Kasumi-1 (cell line): Measurements from ENCODE around the gene ATP5F1C.
"Not testable (repeated sequence)": the region's sequence is repeated elsewhere in the genome, so short reads cannot be mapped to it uniquely, and the experiment has no call there.

Experiments used
- DNase-seq, 2 experiments: peaks; one replicate each; lab custom pipeline; 2025; lab: John Stamatoyannopoulos, UW

ATP5F1C gene

DNA sequence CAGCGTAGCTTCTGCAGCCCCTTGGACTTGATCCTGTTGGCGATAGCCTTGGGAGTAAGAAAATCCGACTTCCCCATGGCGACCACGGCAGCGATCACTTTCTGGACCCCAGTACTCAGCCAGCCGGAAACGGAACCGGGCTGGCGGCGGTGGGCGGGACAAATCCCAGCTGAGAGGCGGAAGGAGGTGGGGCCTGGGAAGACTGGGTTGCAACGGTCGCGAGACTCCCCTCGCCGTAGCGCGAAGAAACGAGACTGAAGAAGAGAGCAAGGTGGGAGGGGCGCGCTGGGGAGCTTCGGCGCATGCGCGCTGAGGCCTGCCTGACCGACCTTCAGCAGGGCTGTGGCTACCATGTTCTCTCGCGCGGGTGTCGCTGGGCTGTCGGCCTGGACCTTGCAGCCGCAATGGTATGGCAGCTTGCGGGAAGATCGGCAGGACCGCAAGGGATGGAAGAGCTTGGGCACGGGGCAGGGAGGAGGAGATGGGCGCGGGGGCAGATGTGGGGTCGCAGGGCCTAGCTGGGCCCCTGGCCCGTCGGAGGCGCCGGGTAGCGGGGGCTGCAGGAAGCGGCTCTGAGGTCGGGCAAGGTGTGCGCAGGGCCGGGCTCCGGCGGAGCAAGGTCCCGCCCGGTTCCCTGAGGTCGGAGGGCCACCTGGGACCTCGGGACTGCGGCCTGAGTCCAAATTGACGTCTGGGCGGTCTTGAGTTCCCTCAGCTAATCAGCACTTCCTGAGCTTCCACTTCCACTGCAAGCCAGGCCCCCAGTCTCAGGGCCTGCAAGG, at the start of gene ATP5F1C, which contains the start of gene KIN:
ATP5F1C (plus strand) TSS at position 321 of the 782 bp plus-strand sequence; CDS start at position 352, 31 bp downstream.
KIN (minus strand) TSS at position 137 of the 782 bp plus-strand sequence; CDS start at position 77, 60 bp downstream.
- peak; percentile 99 for DNase-seq

DNA sequence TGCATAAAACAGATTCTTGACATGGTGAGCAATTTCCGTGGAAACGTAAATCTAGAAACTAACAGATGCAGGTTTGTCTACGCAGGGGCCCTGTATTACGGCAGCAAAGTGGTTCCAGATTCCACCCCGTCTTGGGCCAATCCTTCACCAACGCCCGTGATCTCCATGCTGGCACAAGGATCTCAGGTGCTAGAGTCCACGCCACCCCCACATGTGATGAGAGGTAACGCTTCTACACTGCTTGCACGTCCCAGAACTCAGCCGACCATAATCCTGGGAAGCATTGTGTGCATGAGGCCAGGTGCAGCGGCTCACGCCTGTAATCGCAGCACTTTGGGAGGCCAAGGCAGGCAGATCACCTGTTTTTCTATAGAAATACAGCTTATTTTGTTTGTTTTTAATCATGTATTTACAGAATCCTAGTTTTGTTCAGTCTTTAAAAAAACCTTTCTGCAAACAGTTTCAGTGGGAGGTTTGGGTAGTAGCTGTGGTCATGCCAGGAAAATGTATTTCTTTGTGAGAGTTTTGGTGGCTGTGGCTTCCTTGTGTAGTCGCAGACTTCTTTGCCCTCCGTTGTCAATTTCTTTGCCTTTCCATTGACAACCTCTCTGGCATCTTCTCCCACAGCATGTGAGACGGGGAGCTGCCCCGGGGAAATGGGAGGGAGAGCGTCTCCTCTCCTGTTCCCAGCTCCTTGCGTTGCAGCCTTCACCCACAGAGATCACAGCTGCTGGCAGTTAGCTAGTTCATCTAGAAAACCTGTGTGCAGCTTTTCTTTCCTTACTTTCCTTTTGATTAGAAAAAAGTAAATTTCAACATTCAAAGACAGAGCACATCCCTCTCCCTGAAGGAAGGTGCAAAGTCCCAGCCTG, 49.2 kb upstream of the ATP5F1C start:
- DNase-seq: no peak

DNA sequence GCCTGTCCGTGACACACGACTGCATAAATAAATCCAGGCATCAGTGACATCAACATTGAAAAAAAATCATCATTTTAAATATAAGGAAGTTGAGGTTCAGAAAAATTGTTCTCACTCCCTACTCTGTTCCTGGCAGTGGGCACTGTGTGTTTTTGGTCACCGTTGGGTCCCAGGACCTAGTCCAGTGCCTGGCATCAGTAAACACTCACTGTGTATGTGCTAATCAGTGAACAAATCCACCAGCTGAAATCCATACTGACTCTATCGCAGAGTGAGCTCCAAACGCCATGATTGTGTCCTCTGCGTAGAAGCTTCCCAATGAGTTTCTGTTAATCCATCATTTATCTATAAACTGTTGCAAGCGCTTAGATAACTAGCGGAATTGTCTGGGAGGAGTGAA, 43.7 kb upstream of the ATP5F1C start:
- no peak for DNase-seq

DNA sequence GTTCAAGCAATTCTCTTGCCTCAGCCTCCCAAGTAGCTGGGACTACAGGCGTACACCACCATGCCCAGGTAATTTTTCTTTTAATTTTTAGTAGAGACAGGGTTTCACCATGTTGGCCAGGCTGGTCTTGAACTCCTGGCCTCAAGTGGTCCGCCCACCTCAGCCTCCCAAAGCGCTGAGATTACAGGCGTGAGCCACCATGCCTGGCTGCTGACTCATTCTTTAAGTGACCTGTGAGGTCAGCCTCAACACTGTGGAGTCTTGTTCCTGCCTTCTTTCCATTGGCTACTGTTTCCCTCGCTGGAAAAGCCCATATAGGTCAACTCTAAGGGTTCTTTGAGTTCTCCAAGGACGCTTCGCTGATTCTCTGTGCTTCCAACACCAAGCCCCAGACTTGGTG, 39.3 kb upstream of the ATP5F1C start:
- not testable (repeated sequence) for DNase-seq

DNA sequence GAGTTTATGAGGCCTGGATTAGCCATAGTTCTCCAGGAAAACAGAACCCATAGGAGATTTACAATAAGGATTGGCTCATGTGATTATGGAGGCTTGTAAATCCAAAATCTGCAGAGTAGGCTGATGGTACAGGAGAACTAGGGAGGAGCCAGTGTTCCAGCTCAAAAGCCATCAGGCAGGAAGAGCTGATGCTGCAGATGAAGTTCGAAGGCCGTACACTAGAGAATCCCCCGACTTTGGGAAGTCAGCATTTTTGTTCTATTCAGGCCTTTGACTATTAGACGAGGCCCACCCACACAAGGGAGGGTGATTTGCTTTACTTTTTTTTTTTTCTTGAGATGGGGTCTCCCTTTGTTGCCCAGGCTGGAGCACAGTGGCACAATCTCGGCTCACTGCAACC, 37.8 kb upstream of the ATP5F1C start:
- DNase-seq: no peak

DNA sequence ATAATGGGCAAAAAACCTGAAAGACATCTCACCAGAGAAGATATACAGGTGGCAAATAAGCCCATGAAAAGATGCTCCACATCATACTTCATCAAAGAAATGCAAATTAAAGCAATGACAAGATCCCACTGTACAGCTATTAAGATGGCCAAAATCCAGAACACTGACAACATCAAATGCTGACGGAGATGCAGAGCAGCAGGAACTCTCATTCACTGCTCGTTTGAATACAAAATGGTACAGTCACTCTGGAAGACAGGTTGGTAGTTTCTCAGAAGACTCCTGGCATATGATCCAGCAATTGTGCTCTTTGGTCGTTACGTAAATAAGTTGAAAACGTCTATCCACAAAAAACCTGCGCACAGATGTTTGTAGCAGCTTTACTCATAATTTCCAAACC, 35.7 kb upstream of the ATP5F1C start:
- DNase-seq: no peak

DNA sequence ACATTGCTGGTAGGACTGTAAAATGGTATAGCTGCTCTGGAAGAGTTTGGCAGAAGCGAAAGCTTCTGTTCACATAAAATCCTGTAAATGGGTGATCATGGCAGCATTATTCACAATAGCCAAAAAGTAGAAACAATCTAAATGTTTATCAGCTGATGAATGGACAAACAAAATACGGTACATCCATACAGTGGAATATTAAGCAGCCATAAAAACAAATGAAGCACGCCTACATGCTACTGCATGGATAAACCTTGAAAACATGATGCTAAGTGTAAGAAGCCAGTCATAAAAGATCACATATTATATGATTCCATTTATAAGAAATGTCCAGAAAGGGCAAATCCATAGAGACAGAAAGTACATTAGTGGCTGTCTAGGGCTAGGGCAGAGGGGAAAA, 32.9 kb upstream of the ATP5F1C start:
- no peak for DNase-seq

DNA sequence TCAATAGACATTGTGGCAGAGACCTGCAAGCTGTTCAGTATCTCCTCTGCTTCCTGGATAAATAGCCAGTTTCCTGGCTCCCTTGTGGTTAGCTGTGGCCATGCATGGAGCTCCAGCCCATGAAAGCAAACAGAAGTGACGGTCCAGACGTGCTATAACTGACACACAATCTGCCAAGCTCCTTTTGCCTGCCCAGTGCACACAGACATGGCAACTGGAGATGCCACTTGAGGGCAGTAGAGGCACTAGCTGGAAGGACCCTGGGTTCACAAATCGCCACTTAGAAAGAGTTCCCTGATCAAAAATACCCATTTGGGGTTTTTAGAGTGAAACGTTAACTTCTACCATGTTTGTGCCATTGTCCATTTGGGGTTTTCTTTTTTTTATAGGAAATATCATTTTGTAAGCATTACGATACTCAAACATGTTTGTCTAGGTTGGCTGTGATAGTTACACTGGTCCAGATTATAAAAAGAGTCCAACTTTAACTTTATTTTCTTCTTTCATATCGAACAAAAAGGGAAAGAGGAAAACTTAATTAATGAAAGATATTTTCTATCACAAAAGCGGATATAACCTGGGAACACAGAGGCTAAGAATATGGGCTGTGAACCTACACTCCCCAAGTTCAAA, 31.5 kb upstream of the ATP5F1C start:
- peak; percentile 84 to 92 for DNase-seq

DNA sequence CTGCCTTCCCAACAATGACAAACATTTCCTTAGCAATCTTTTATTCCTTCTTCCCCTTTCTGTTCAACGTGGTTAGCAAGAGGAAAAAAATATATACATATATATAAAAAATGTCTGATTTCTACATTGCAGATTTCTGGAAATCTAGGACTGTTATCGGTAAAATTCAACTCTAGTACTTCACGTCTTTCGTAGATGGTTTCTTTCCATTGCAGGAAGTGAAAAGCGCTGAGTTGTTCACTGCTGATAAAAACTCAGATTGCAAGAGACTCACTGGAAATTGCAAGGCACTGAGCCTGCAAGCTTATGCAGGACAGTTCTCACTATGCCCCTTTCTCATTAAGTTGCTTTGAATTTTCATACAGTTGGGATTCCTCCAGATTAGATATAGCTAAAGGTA, 24.0 kb upstream of the ATP5F1C start:
- DNase-seq: peak; percentile 59 to 72

DNA sequence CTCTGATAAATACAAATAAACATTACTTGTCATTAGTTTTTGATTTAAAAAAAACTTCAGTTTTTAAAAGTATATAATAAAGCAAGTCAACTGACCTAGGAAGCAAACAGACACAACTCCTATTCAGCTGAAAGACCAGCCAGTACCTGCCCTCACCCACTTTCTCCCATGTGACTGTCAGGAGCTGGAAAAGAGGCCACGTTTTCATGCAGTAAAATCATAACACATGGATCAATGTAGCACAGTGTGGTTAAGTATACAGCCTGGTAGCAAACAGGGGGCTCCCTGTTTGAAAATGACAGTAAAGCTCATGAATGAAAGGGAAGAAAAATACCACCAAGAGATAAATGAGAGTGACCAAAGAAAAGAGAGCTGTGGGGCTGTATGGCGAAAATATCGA, 21.7 kb upstream of the ATP5F1C start:
- DNase-seq: no peak

DNA sequence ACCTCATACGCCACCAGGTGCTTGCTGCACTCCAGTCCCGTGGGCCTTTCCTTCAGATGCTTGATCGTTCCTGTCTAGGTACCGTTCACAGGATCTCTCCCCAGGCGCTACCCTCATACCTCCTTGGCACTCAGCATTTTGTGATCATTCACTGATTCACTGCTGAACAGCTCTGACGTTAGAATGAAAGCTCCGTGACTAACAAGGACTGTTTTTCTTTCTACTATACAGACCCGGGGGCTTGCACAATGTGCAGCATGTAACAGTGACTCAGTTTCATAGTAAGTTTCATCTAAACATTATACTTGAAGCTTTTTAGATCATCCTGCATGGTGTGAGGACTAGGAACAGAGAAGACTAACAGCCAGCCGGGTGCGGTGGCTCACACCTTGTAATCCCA, 20.8 kb upstream of the ATP5F1C start:
- no peak for DNase-seq

DNA sequence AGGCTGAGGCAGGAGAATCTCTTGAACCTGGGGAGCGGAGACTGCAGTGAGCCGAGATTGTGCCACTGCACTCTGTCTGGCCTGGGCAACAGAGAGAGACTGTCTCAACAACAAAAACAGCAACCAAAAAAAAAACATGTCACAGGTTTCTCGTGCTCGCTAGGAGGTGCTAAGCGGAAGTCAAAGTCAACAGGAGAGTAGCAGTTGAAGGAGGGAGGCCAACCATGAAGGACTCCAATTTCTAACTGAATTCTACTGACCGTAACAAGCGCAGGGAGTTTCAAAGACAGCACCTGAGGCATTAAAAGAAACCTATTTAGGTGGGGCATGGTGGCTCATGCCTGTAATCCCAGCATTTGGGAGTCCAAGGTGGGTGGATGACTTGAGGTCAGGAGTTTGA, 19.6 kb upstream of the ATP5F1C start:
- no peak for DNase-seq

DNA sequence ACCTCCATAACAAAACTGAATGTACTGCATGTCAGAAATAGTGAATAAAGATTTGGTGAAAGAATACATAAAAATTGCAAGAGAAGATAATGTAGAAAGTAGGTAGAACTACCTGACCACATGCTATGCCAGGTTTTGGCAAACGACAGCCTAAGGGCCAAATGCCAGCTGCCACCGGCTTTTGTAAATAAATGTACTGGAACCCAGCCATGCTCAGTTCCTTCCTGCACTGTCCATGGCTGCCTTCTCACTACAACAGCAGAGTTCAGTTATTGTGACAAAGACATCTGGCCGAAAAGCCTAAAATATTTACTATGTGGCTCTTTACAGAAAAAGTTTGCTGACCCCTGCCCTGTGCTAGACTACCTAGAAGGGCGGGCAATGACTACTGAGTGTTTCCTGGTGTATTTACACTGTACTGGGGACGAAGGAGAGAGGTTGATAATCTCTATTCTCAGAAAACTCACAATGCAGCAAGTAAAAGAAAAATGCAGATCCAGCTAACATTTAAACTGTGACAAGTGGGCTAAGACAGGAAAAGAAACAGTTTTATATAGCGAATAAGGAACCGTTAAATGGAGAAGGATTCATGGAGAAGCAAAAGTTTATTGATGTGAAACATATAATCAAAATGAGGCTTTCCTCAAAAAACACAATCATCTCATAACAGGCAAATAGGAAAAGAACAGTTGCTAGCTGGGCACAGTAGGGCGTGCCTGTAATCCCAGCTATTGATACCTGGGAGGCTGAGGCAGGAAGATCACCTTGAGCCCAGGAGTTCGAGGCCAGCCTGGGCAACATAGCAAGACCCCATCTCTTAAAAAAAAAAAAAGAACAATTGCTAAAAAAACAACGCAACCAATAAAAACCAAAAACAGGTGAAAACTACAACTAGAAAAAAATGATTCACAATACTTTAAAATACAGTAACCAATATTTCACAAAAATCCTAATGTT, 13.9 kb upstream of the ATP5F1C start:
- no peak for DNase-seq

DNA sequence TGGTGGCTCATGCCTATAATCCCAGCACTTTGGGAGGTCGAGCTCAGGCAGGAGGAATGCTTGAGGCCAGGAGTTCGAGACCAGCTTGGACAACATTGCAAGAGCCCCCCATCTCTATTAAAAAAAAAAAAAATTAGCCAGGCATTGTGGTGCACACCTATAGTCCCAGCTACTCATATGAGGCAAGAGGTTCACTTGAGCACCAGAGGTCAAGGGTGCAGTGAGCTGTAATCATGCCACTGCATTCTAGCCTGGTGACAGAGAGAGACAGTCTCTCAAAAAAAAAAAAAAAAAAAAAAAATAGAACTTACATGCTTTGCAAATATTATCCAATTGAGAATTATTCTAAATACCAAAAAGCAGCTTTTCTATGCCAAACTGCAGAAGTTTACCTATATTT, 11.2 kb upstream of the ATP5F1C start:
- DNase-seq: no peak

DNA sequence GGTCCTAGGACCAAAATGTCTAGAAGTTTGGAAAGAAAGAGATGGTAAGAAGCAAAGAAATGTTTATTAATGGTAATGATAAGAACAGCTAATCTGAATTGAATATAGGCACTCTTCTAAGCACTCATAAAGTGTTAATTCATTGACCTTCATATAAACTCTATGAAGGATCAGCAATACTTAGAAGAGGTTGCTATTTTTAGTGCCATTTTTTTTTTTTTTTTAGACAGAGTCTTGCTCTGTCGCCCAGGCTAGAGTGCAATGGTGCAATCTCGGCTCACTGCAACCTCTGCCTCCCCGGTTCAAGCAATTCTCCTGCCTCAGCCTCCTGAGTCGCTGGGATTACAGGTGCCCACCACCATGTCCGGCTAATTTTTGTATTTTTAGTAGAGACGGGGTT, 5.8 kb upstream of the ATP5F1C start:
- DNase-seq: not testable (repeated sequence)

DNA sequence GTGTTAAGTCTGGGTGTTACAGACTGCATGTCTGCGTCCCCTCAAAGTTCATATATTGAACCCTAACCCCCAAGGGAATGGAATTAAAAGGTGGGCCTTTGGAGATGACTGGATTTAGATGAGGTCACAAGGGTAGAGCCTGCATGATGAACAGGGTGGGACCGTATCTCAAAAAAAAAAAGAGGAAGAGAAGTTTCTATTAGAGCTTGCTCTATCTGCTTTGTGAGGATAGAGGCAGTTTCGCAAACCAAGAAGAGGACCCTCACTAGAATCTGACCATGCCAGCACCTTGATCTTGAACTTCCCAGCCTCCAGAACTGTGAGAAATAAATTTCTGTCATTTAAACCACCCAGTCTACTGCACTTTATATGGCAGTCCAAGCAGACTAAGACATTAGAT, 1.5 kb upstream of the ATP5F1C start:
- DNase-seq: peak; percentile 51 to 56

DNA sequence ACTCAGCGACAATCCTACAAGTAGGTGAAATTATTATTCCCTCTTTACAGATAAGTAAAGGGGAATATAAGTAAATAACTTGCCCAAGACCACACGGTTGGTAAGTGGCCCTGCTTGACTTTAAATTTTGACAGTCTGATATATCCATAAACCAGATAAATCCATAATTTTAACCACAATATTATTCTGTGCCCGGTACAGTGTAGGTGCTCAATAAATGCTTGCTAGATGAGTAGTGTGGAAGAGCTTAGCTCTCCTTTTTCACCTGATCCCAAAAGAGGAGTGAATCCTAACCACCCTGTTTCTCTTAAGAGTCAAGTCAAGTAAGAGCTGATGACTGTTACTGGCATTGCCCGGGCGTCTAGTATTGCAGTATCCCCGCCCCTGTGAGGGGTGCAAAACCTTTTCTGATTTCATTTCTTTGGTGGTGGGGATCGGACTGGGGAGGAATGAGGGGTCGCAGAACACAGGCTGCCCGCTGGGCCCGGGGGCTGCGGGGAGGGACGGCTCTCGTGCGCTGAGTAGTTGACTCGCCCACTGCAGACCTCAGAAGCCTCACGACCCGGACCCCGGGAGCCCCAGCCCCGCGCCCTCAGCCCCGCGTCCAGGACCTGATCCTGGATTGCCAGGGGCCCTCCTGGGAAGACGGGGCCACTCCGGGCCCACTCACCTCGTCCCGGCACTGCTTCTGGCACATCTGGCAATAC, 674 bp upstream of the ATP5F1C start:
- DNase-seq: no peak

DNA sequence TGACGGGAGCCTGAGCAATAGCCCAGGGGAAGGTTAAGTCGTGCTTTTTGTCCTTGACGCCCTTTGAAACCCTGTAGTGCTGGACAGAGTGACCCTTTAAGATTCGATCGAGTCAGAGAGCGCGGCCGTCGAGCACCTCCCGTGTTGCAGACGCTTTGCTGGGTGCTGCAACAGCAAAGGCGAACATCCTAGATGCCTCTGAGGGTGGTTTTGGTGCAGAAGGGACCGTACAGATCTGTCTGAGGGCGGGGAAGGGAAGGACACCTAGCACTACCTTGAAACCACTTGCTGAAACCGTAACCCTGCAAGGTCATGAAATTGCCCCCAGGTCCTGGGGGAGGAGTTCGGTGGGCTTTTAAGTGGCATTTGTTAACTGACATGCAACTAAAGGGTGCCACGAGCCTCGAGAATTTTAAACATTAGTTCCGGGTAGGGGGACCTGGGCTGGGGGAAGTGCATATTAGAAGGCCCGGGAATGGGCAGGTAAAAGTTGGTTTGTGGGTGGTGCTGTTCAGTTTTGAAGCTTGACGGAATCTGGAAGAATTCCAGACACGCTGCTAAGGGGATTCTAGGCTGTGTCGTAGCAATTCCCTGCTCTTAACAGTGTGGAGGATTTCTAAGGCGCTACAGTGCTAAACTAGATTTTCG, 786 bp downstream of the ATP5F1C start:
- DNase-seq: no peak

DNA sequence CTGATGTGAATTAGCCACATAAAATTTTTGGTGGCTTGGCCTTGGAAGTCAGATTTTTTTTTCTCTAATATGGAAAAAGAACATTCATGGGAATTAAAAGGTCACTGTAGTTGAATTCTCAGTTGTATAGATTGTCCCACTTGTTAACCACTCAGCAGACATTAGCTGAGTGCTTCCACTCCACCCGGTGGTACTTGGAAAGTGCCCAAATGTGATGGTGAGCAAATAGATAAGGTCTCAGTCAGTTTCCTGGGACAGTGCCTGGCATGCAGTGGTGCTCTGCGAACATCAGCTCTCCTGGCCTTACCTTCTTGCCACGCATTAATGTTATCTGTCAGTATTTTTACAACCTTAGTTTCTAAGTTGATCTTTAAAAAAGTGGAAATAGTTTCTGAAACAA, 1.4 kb downstream of the ATP5F1C start:
- peak in 1 of 2 experiments; percentile 29 for DNase-seq

DNA sequence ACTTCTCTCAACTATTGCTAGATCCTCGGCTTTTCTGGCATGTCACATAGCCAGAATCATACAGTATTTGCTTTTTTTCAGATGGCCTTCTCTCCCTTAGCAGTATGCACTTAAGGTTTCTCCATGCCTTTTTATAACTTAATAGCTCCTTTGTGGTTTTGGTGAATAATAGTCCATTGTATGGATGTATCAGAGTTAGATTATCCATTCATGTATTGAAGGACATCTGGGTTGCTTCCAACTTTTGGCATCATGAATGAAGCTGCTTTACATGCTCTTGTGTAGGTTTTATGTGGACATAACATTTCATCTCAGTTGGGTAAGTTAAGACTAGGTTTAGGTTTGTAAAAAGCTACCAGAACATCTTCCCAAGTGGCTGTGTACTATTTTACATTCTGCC, 4.6 kb downstream of the ATP5F1C start:
- no peak for DNase-seq
